T47D (cell line): ENCODE data around the gene UTY.

Experiments used
- DNase-seq, 2 experiments: peaks; one replicate each; pipeline versions ENCODE4 v3.0.0 to v3.0.0-alpha.2; 2011 to 2012; ENCODE audit warnings: low read depth in 1 of 2, low spot score in 1 of 2
- JUND ChIP-seq: IDR thresholded peaks from 2 replicates; pipeline ENCODE4 v1.6.1; 2012; ENCODE audit warnings: low read depth
- in situ Hi-C: cut with HindIII; loops from 2 replicates; pipeline ENCODE4 v1.10.0; 2016; ENCODE audit warnings: low sequenced_read_pairs, low pct_unique_long_range_greater_than_20kb

UTY gene

GRCh38 chrY:13370868-13371800, 108.7 kb downstream of the UTY start:
- TF ChIP-seq JUND = no peak
- DNase-seq = no peak
- in situ Hi-C loops = no loop called here

- DNase-seq = no peak
- in situ Hi-C loops = no loop called here
- no peak for TF ChIP-seq JUND
Measured at GRCh38 chrY:13370245-13370644, 109.6 kb downstream of the UTY start.

DNA sequence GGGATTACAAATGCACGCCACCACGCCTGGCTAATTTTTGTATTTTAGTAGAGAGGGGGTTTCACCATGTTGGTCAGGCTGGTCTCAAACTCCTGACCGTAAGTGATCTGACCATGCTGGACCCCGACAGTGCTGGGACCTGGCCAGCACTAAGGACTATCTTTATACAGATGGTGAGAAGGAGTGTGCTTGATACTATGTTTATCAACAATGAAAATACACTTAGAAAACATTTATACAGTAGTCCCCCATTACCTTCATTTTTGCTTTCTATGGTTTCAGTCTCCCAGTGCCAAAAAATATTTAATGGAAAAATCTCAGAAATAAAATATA, 111.4 kb downstream of the UTY start:
- no peak for TF ChIP-seq JUND
- DNase-seq = no peak
- in situ Hi-C loops = no loop called here

- in situ Hi-C loops = no loop called here
- DNase-seq = no peak
- TF ChIP-seq JUND = no peak
Measured at GRCh38 chrY:13363641-13364040, 116.2 kb downstream of the UTY start.

DNA sequence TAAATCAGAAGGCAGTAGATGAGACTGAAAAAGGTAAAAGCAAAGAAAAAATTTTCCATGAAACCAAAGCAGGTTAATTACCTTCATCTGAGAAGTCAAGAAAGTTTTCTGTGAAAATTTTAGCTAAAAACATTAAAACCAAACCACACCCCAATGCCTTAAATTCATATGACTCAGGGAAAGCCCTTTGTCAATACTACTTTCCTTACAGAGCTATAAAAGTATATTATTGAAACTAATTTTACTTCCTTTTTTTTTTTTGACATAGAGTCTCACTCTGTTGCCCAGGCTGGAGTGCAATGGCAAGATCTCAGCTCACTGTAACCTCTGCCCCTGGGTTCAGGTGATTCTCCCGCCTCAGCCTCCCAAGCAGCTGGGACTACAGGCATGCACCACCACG, 117.2 kb downstream of the UTY start:
- in situ Hi-C loops = no loop called here
- DNase-seq = no peak
- no peak for TF ChIP-seq JUND

GRCh38 chrY:13361656-13362636, 117.9 kb downstream of the UTY start:
- in situ Hi-C loops = no loop called here
- DNase-seq = no peak
- no peak for TF ChIP-seq JUND

DNA sequence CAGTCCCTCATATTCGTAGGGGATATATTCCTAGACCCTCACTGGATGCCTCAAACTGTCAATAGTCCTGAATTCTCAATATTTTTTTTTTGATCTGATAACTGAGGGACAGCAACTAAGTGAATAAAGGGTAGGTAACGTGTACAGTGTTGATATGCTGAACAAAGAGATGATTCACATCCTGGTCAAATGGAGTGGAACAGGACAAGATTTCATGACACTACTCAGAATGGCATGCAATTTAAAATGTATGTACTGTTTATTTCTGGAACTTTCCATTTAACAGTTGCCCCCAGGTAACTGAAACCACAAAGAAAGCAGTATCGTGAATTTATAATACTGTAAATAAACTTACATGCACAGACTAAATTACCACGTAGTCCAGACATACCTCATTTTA, 128.4 kb downstream of the UTY start:
- in situ Hi-C loops = no loop called here
- TF ChIP-seq JUND = no peak
- DNase-seq = no peak

DNA sequence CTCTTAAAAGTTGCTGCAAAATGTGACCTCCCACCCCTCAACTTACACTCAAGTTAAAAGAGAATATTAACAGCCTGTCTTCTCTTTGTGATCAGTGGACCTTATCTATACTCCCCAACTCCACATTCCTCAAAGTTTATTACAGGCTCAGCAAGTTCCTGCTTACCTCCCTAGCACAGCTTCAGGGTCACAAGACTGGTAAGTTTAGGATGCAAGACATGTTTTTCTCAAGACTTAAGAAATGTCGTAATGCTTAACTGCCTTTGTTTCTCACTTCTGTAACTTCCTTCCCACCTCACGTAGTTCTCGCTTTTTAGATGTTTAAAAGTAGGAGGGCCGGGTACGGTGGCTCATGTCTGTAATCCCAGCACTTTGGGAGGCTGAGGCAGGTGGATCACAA, 132.7 kb downstream of the UTY start:
- no peak for TF ChIP-seq JUND
- in situ Hi-C loops = no loop called here
- no peak for DNase-seq

DNA sequence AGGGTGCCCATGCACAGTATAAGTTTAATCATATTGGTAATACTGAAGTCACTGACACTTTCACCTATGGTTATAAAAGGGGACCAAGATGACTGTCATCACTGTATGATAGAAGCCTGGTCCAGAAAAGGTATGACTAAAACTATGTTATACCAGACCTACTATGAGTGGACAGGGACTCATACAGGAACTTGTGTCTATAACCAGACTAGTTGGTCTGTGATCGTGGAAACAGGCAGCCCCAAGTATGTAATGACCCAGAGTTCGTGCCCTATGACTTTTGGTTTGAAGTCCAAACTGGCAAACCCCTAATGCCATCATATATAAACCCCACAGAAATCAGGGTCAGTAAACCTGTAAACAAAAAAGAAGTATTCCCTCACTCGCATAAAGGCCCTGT, 134.3 kb downstream of the UTY start:
- in situ Hi-C loops = no loop called here
- DNase-seq = no peak
- no peak for TF ChIP-seq JUND

GRCh38 chrY:13343307-13343946, 136.4 kb downstream of the UTY start:
- in situ Hi-C loops = no loop called here
- no peak for DNase-seq
- no peak for TF ChIP-seq JUND

DNA sequence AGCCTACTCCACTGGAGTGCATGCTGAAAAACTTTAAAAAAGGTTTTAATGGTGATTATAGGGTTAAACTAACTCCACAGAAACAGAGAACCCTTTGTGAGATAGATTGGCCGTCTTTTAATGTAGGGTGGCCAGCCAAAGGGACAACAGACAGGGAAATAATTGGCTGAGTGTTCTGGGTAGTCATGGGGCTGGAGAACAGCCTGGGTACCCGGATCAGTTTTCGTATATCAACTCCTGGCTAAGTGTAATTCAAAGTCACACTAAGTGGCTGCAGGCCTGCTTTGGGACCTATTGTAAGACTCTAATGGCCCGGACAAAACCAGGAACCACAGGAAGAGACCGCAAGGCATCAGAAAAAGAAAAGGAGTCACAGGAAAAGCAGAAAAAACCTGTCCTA, 139.9 kb downstream of the UTY start:
- no peak for DNase-seq
- no peak for TF ChIP-seq JUND
- in situ Hi-C loops = no loop called here

- TF ChIP-seq JUND = no peak
- in situ Hi-C loops = no loop called here
- no peak for DNase-seq
Measured at GRCh38 chrY:13339381-13339780, 140.5 kb downstream of the UTY start.

- peak in 1 of 2 experiments; percentile 19 for DNase-seq
- TF ChIP-seq JUND = no peak
- in situ Hi-C loops = no loop called here
Measured at GRCh38 chrY:13338711-13339110, 141.1 kb downstream of the UTY start.
